Lower leg skin (tissue), 4 donors: ENCODE measurements around the gene MPP1. TPM values are rescaled to one million over a fixed set of nuclear protein-coding genes. Genes with fewer than 3 reads are reported as not detected.
A peak's percentile ranks its signal among the peaks of the same experiment; 100 is the strongest.

ENCODE experiments used
- DNase-seq, 2 donors: peaks; one replicate each; pipeline ENCODE4 v3.0.0-alpha.2; 2019; ENCODE audit warnings: low spot score in 2 of 2
- H3K4me3 ChIP-seq: fragments of 200-600 bp; sonication (generic); 2 replicates; pipeline ENCODE4 v1.5.1; 2017; ENCODE audit warnings: mild to moderate bottlenecking, low read depth; ENCODE audit not compliant: poor library complexity, severe bottlenecking
- CTCF ChIP-seq, 3 donors: fragments of 450-650 bp; IDR thresholded peaks; one replicate each; pipeline ENCODE4 v1.5.1; 2016; ENCODE audit warnings: antibody characterized with exemption in 3 of 3, mild to moderate bottlenecking in 3 of 3, moderate library complexity in 2 of 3
- POLR2A ChIP-seq, 2 donors: fragments of 450-650 bp; IDR thresholded peaks; one replicate each; pipeline ENCODE4 v1.6.1; 2016 to 2017; ENCODE audit warnings: antibody characterized with exemption in 2 of 2, mild to moderate bottlenecking in 1 of 2, moderate library complexity in 1 of 2
- WGBS, 2 donors: methylation state at CpG; one replicate each; pipeline ENCODE4 v1.1.5; 2018; 5-methylcytosine and 5-hydroxymethylcytosine counted together
- intact Hi-C: fragments of 100-400 bp; cut with DNase I; formaldehyde crosslinking; loops from one replicate; pipeline ENCODE4 v1.15.0; 2023; ENCODE audit warnings: low total_unique reads
- total RNA-seq, 4 donors: library from RNA; depleted of rRNA; stranded (reverse); fragments of >200 nt; gene quantifications; one replicate each; pipeline ENCODE4 v1.1.0, GENCODE V29; 2016

MPP1 gene
- total RNA-seq, 4 donors from 2014 or later: 8.7 to 14.5 (median 10.5) TPM

DNA sequence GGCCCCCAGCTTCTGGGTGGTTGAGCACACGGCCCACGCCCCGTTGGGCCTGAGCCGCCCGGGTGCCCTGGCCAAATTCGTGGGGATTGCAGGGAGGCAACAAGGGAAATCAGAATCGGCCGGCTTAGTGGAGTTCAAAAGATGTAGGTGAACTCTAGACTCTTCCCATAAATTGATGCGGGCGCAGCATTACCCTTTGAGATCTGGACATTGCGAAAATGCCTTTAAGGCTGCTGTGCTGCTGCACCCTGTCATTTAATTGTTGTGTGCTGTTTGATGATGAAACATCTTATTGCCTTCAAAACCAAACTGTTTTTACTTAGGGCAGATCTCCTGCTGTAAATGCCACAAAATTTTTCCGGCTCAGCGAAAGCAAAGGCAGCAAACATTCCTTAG lies 409 bp upstream of the MPP1 start:
- no peak for DNase-seq
- intact Hi-C loops: no loop called here
- WGBS, 2 donors: 5 to 41% methylated on average over 6 to 13 of the region's 13 CpGs
- TF ChIP-seq POLR2A (IDR thresholded peaks at IDR 0.05) (no peak), CTCF (IDR thresholded peaks at IDR 0.05) (no peak)
- H3K4me3 ChIP-seq: no peak overlapping the region

- DNase-seq: no peak
- TF ChIP-seq CTCF (IDR thresholded peaks at IDR 0.05) (no peak), POLR2A (IDR thresholded peaks at IDR 0.05) (no peak)
- H3K4me3 ChIP-seq: peak overlapping the region; percentile 43
- intact Hi-C loops: no loop called here
- WGBS, 2 donors: 27 to 44% methylated on average over 7 of the region's 7 CpGs
Measured at GRCh38 chrX:154804261-154804956, 876 bp downstream of the MPP1 start.

- intact Hi-C loops: no loop called here
- TF ChIP-seq CTCF (IDR thresholded peaks at IDR 0.05): no peak
- TF ChIP-seq POLR2A (IDR thresholded peaks at IDR 0.05): no peak
- 80% methylated on average over 2 of the region's 2 CpGs for WGBS, 2 donors
- no peak overlapping the region for H3K4me3 ChIP-seq
- no peak for DNase-seq
Measured at GRCh38 chrX:154802947-154803346, 2.3 kb downstream of the MPP1 start.

DNA sequence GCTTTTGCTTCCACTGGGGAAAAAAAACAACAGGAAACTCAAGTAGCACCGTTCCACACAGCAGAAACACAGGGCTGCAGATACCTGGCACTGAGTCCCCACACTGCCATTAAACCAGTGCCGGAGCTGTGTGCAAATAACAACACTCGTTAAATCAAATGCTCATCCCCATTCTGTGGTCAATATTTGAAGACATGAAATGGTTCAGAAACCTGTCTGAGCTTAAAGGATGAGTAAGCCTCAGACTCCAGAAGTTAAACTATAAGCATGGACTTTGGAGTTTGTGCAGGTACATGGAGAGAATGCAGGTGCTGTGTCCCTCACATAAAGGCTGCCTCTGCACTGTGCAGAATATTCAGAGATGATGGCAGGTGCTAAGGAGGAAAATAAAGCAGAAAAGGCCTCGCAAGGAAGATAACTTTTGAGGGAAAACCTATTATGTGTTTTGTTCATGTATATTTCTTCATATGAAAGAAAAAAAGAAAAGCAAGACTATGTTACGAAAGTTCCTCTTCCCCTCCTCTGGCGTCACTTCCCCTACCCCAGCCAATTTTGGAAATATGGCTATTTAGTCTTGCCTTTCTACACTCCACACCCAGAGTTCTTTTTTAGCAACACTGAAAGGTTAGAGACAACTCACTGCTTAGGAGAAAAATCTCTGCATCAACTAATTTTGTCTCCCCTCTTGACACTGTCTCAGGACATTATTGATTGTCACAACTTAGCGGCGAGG lies 4.6 kb downstream of the MPP1 start:
- no peak overlapping the region for H3K4me3 ChIP-seq
- 77 to 80% methylated on average over 8 of the region's 8 CpGs for WGBS, 2 donors
- TF ChIP-seq POLR2A (IDR thresholded peaks at IDR 0.05) (no peak), CTCF (IDR thresholded peaks at IDR 0.05) (no peak)
- intact Hi-C loops: no loop called here
- DNase-seq: no peak

DNA sequence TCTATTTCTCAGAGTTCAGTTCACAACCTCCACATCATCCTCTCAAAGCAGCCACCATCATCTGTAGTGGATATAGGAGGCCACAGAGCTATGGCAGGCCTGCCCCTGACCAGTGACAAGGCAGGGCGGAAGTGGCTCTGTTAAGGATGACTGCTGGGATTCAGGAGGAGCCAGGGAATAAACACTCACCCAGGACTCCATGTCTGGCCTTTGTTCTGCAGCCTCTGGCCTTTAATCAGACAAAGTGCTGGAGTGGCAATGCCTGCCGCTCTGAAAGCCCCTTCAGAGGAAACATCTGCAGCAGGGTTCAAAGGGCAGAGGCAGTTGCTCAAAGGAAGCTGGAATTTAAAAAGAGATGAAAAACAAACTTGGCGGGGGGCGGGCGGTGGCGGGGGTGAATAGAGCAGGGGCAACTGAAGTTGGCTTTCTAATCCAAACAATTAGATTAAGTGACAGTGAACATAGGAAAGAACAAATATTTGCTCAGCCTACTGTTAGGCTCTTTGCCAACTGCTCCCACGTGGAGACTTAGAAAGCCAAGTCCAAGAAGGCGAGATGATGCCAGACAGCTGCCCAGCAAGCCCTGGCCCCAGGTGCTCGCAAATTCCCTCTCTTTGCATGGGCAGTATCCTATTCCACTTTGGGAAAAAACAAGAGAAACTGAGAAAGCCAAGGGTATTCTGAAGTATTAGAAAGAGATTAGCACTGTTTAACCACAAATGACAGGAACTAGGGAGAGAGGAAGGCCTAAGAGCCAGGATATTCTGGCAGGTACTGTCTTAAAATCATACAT lies 5.5 kb downstream of the MPP1 start:
- no peak for DNase-seq
- 50 to 63% methylated on average over 9 of the region's 9 CpGs for WGBS, 2 donors
- intact Hi-C loops: no loop called here
- no peak overlapping the region for H3K4me3 ChIP-seq
- TF ChIP-seq POLR2A (IDR thresholded peaks at IDR 0.05) (no peak), CTCF (IDR thresholded peaks at IDR 0.05) (no peak)
